HFF-Myc (cell line): Measurements from ENCODE around the gene NRG2.

Experiments used
- DNase-seq: peaks from one replicate; pipeline ENCODE4 v3.0.0-alpha.2; 2011; ENCODE audit warnings: low read depth; ENCODE audit errors: extremely low read depth
- H3K4me3 ChIP-seq: replicated peaks from 2 replicates; pipeline ENCODE4 v1.5.1; 2011; ENCODE audit warnings: low read depth, mild to moderate bottlenecking, control low read depth, low read length
- CTCF ChIP-seq: IDR thresholded peaks from 2 replicates; pipeline ENCODE4 v1.5.1; 2012; ENCODE audit warnings: mild to moderate bottlenecking, low read depth, low read length, control low read depth; ENCODE audit errors: missing control alignments

The NRG2 gene

GRCh38 chr5:139806726-139807646, 236.1 kb downstream of the NRG2 start:
- no peak for DNase-seq
- no peak for TF ChIP-seq CTCF

GRCh38 chr5:139806111-139806510, 237.0 kb downstream of the NRG2 start:
- TF ChIP-seq CTCF: no peak
- no peak overlapping the region for H3K4me3 ChIP-seq
- no peak for DNase-seq

More at GRCh38 chr5:139806726-139807646, 236.1 kb downstream of the NRG2 start:
- no peak overlapping the region for H3K4me3 ChIP-seq

GRCh38 chr5:139805545-139805944, 237.6 kb downstream of the NRG2 start:
- no peak for DNase-seq
- H3K4me3 ChIP-seq: no peak overlapping the region
- no peak for TF ChIP-seq CTCF

- no peak for DNase-seq
- no peak for TF ChIP-seq CTCF
- H3K4me3 ChIP-seq: no peak overlapping the region
Measured at GRCh38 chr5:139804800-139805397, 238.2 kb downstream of the NRG2 start.

GRCh38 chr5:139803978-139804377, 239.1 kb downstream of the NRG2 start:
- no peak for DNase-seq
- H3K4me3 ChIP-seq: no peak overlapping the region
- no peak for TF ChIP-seq CTCF

- DNase-seq: no peak
- no peak for TF ChIP-seq CTCF
- no peak overlapping the region for H3K4me3 ChIP-seq
Measured at GRCh38 chr5:139799359-139799758, 243.7 kb downstream of the NRG2 start.
